Keratinocyte (primary cell): Measurements from ENCODE around the gene NPIPA1.
"Not testable (repeated sequence)": the region's sequence is repeated elsewhere in the genome, so short reads cannot be mapped to it uniquely, and the experiment has no call there.

ENCODE experiments used
- CTCF ChIP-seq, 3 experiments: IDR thresholded peaks in 1 of 3; conservative IDR thresholded peaks in 1 of 3; optimal IDR thresholded peaks in 1 of 3; 2 replicates in 2 of 3; 3 replicates in 1 of 3; pipeline versions ENCODE3 to v1.5.1; 2011; ENCODE audit warnings: low read length in 3 of 3, mild to moderate bottlenecking in 3 of 3, moderate library complexity in 2 of 3, control low read depth in 1 of 3, inconsistent platforms in 1 of 3; ENCODE audit not compliant: insufficient read depth in 2 of 3; ENCODE audit errors: extremely low read depth in 1 of 3
- EZH2 ChIP-seq: IDR thresholded peaks from one replicate; pipeline ENCODE4 v1.6.1; 2012; ENCODE audit warnings: inconsistent platforms, mild to moderate bottlenecking, low read length, moderate library complexity

- not testable (repeated sequence) for TF ChIP-seq EZH2; CTCF (optimal IDR thresholded peaks at IDR 0.05 in 1 of 3, IDR thresholded peaks at IDR 0.05 in 1 of 3, conservative IDR thresholded peaks at IDR 0.05 in 1 of 3; ENCODE audit: extremely low read depth in 1 of 3, insufficient read depth in 2 of 3, low read length in 3 of 3)
Observed at GRCh38 chr16:14892111-14892510, 45.1 kb upstream of the NPIPA1 start.
